ENCODE measurements around the gene RPS6KL1.

Gene RPS6KL1

DNA sequence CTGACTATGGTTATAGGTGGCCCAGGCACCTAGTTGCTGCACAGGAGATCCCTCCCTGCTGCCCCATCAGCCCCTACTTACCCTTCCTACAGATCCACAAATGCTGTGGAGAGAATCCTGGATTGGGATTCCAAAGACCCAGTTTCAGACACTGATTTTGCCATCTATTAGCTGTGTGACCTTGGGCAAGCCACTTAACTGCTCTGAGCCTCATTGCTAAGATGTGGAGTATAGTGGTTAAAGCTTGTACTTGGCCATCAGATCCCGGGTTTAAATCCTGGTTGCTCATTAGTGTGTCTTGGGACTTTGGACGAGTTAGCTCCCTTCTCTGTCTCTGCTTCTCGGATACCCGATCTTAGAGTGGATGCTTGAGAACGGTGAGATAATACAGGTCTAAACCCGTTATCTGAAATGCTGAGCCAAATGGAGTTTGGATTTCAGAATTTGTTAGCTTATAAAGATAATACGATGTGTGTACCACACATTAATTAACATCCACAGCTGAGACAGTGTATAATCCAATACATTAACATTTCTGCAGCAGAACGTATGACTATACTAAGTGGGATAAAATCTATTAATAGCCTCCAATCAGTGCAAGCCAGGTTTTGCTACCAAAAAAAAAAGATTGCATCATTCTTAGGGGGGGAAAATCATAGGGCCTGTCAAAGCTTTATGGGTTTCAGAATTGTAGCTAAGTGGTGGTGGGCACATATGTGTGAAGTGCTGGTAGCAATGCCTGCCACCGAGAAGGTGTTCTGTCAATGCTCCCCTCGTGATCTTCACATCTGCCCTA lies 63.1 kb downstream of the RPS6KL1 start:
- no peak for DNase-seq (ENCODE audit: low read depth, low spot score)

DNA sequence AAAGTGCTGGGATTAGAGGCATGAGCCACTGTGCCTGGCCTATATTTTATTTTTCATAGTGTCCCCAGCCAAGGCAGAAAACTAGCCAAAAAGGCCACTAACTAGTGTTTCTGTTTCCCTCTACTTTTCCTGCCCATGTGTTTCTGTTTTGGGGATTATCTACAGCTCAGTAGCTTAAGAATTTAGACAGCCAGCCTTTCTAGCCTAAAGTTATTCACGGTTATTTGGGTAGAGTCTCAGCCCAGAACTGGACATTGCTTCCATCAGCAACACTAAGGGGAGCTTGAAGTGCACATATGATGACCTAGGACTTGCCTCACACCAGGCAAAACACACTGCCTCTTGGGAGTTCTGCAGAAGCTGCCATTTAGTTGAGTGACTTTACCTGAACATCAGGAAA lies 65.0 kb downstream of the RPS6KL1 start:
- no peak for DNase-seq (ENCODE audit: low read depth, low spot score)

DNA sequence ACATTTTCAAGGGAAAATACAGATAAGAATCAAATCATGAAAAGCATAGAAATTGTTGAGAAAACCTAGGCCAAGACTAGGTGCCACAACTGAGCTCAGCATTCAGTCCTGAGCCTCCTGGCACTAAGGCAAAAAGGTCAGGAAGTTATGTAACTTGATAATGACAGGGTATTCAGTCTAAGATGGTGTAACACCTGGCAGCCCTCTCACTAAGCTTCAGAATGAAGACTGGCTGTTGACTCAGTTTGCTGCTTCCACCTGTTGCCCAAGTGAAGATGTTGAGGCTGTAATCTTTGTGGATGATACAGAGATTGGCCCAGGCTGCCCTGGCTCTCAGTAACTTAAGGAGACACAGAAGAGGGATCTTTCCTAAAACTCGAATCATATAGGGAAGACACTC lies 66.7 kb downstream of the RPS6KL1 start:
- DNase-seq (ENCODE audit: low read depth, low spot score), result no peak

DNA sequence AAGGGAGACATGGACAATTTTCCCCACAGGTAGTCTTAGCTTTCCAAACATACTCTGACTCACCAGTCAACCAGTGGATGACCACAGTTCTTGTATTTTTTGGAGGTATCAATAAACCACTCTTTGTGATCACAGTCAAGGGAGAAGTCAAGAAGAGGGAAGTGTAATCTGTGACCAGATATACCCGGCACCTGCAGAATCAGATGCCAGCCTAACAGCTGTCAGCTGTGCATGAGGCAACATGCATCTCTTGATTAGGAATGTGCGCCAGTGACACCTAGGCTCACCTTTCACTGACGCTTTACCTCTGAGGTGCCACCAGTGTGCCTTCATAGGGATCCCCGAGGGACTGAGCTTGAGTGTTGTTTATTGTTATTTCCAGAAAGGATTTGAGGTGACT lies 67.1 kb downstream of the RPS6KL1 start:
- DNase-seq (ENCODE audit: low read depth, low spot score), result no peak

DNA sequence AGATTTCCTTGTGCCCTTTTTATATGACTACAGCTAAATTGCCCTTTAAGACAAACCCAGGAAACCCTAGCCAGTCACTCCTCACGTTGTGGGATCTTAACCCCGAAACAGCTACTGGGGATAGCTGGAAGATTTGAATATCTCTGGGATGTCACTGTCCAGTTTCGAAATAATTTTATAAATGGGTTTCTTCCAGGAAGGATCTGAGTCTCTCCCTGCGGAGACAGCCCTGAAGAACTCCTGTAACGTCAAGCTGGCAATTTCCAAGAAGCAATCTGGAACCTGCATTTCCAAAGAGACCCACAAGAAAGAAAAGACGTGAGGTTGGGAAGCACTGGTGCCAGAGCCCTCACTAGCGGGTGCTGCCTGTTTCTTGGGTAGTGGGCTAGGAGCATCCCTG lies 68.0 kb downstream of the RPS6KL1 start:
- no peak for DNase-seq (ENCODE audit: low read depth, low spot score)
